MG63 (cell line): ENCODE data around the gene CIAO3. TPM values are rescaled to one million over a fixed set of nuclear protein-coding genes. Genes with fewer than 3 reads are reported as not detected.
"Not testable (repeated sequence)": the region's sequence is repeated elsewhere in the genome, so short reads cannot be mapped to it uniquely, and the experiment has no call there.

Experiments used
- DNase-seq: peaks from one replicate; pipeline ENCODE4 v3.0.0-alpha.2; 2020
- H3K27me3 ChIP-seq: fragments of 250-450 bp; sonication (Bioruptor Pico); 2 replicates; pipeline ENCODE4 v1.5.1; 2020; ENCODE audit warnings: mild to moderate bottlenecking, moderate library complexity
- H3K36me3 ChIP-seq: fragments of 250-450 bp; sonication (Bioruptor Pico); 2 replicates; pipeline ENCODE4 v1.5.1; 2020; ENCODE audit warnings: mild to moderate bottlenecking, moderate library complexity
- H3K4me3 ChIP-seq: fragments of 250-450 bp; sonication (Bioruptor Pico); 2 replicates; pipeline ENCODE4 v1.5.1; 2020; ENCODE audit warnings: mild to moderate bottlenecking, moderate library complexity
- H3K9me3 ChIP-seq: fragments of 250-450 bp; sonication (Bioruptor Pico); 2 replicates; pipeline ENCODE4 v1.5.1; 2020; ENCODE audit warnings: mild to moderate bottlenecking, moderate library complexity
- total RNA-seq: library from RNA; depleted of rRNA; stranded (reverse); fragments of >200 nt; shearing (Covaris generic); gene quantifications from 2 replicates; pipeline ENCODE4 v1.2.3, GENCODE V29; 2014; ENCODE audit warnings: low replicate concordance

Gene CIAO3
- total RNA-seq, 1 experiment from 2014 or later: 39.0 TPM

GRCh38 chr16:764848-765487 lies 24.2 kb upstream of the CIAO3 start:
- Histone ChIP-seq H3K36me3 (no peaks in the 10 kb centered on the region), H3K27me3 (no peaks in the 10 kb centered on the region), H3K4me3 (no peak overlapping the region), H3K9me3 (no peaks in the 10 kb centered on the region)
- no peak for DNase-seq

- no peaks in the 10 kb centered on the region for H3K27me3 ChIP-seq
- no peaks in the 10 kb centered on the region for H3K9me3 ChIP-seq
- no peak overlapping the region for H3K4me3 ChIP-seq
- DNase-seq: no peak
- H3K36me3 ChIP-seq: no peaks in the 10 kb centered on the region
Measured at GRCh38 chr16:764184-764750, 23.5 kb upstream of the CIAO3 start.

GRCh38 chr16:763369-764183 lies 22.8 kb upstream of the CIAO3 start:
- H3K36me3 ChIP-seq: no peaks in the 10 kb centered on the region
- H3K9me3 ChIP-seq: no peaks in the 10 kb centered on the region
- H3K4me3 ChIP-seq: no peak overlapping the region
- no peaks in the 10 kb centered on the region for H3K27me3 ChIP-seq
- no peak for DNase-seq

- Histone ChIP-seq H3K4me3 (no peak overlapping the region), H3K9me3 (no peaks in the 10 kb centered on the region), H3K36me3 (no peaks in the 10 kb centered on the region), H3K27me3 (no peaks in the 10 kb centered on the region)
- DNase-seq: no peak
Measured at GRCh38 chr16:762595-763268, 21.9 kb upstream of the CIAO3 start.

GRCh38 chr16:761625-762513 lies 21.1 kb upstream of the CIAO3 start:
- DNase-seq: no peak
- H3K4me3 ChIP-seq: no peak overlapping the region
- no peaks in the 10 kb centered on the region for H3K36me3 ChIP-seq

GRCh38 chr16:760545-761343 lies 19.9 kb upstream of the CIAO3 start, which contains the start of gene MSLN:
Gene MSLN (plus strand): TSS chr16:760734. CDS start chr16:762681, 1,947 bp downstream.
- Histone ChIP-seq H3K27me3 (no peaks in the 10 kb centered on the region), H3K36me3 (no peaks in the 10 kb centered on the region), H3K9me3 (no peaks in the 10 kb centered on the region), H3K4me3 (no peak within 1 kb of the TSS)
- DNase-seq: peak; percentile 50

More at GRCh38 chr16:761625-762513, 21.1 kb upstream of the CIAO3 start:
- Histone ChIP-seq H3K27me3 (no peaks in the 10 kb centered on the region), H3K9me3 (no peaks in the 10 kb centered on the region)

- no peak for DNase-seq
- Histone ChIP-seq H3K4me3 (no peak overlapping the region), H3K9me3 (no peaks in the 10 kb centered on the region), H3K36me3 (no peaks in the 10 kb centered on the region), H3K27me3 (no peaks in the 10 kb centered on the region)
Measured at GRCh38 chr16:760065-760464, 19.3 kb upstream of the CIAO3 start.

GRCh38 chr16:759110-759910 lies 18.5 kb upstream of the CIAO3 start:
- no peak overlapping the region for H3K4me3 ChIP-seq
- no peaks in the 10 kb centered on the region for H3K36me3 ChIP-seq
- H3K27me3 ChIP-seq: no peaks in the 10 kb centered on the region
- H3K9me3 ChIP-seq: no peaks in the 10 kb centered on the region
- DNase-seq: no peak

GRCh38 chr16:756428-756827 lies 15.6 kb upstream of the CIAO3 start:
- Histone ChIP-seq H3K27me3 (no peaks in the 10 kb centered on the region), H3K9me3 (no peaks in the 10 kb centered on the region), H3K4me3 (no peak overlapping the region), H3K36me3 (no peaks in the 10 kb centered on the region)
- no peak for DNase-seq

- Histone ChIP-seq H3K27me3 (no peaks in the 10 kb centered on the region), H3K36me3 (no peaks in the 10 kb centered on the region)
Measured at GRCh38 chr16:754656-755055, 13.9 kb upstream of the CIAO3 start.

GRCh38 chr16:754121-754607 lies 13.4 kb upstream of the CIAO3 start:
- H3K4me3 ChIP-seq: not testable (repeated sequence)

More at GRCh38 chr16:754656-755055, 13.9 kb upstream of the CIAO3 start:
- H3K4me3 ChIP-seq: no peak overlapping the region
- DNase-seq: no peak
- no peaks in the 10 kb centered on the region for H3K9me3 ChIP-seq

GRCh38 chr16:752007-752312 lies 11.2 kb upstream of the CIAO3 start:
- Histone ChIP-seq H3K9me3 (no peaks in the 10 kb centered on the region), H3K36me3 (no peaks in the 10 kb centered on the region), H3K4me3 (no peak overlapping the region), H3K27me3 (no peaks in the 10 kb centered on the region)
- DNase-seq: no peak

More at GRCh38 chr16:754121-754607, 13.4 kb upstream of the CIAO3 start:
- H3K27me3 ChIP-seq, H3K36me3 ChIP-seq, H3K9me3 ChIP-seq, DNase-seq: not testable (repeated sequence)

- Histone ChIP-seq H3K9me3 (no peaks in the 10 kb centered on the region), H3K4me3 (no peak overlapping the region), H3K27me3 (no peaks in the 10 kb centered on the region), H3K36me3 (no peaks in the 10 kb centered on the region)
- no peak for DNase-seq
Measured at GRCh38 chr16:751152-752006, 10.6 kb upstream of the CIAO3 start.

GRCh38 chr16:750485-750884 lies 9.7 kb upstream of the CIAO3 start:
- H3K27me3 ChIP-seq: no peaks in the 10 kb centered on the region
- no peak for DNase-seq
- no peaks in the 10 kb centered on the region for H3K36me3 ChIP-seq
- H3K9me3 ChIP-seq: no peaks in the 10 kb centered on the region
- no peak overlapping the region for H3K4me3 ChIP-seq
